HL-60/S4 treated with retinoic acid at 250 ng/mL for 4 days and 3 days (cell line): ENCODE data around the gene TCF7L2.

Experiments used
- in situ Hi-C: fragments of 300-500 bp; cut with MboI; formaldehyde crosslinking; loops from 2 replicates; pipeline ENCODE4 v1.7.0; 2022; ENCODE audit warnings: low sequenced_read_pairs

Gene TCF7L2

DNA sequence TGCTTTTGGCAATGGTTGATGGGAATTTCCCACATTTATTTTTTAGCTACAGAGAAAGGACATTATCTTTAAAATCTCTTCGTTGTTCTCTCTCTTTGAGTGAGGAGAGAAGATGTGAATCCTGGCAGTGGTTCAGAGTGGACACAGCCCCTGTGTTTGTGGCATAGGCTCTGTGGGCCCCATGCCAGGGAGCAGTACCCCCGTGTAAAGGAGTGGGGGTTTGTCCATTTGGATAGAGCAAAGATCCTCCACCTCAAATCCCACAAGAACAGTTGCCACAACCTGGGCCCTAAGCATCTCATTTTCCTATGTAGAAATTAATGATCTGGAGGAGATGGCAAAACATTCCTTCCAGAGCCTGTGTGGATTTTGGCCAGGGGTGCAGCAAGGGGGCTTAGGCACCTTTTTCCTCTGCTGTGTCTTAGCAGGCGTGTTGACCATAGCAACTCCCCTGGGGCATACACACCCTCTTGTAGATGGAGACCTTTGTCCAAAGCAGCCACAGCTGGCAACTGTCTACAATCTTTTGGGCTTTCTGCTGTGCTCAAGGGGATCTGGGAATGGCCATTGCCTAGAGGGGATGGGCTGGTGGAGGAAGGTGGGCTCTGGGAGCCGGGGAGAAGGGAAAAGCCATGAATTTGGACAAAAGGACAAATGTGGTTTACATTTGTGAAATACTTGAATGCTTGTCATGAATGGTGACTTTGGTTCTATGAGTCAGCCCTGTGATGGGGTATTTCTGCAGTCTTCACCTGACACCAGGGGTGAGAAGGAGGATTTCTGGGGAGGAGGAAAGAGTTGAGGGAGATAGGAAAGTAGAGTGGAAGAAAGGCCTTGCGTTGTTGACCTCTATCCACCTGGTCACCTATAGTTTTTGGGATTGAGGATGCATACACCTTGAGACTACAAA lies 92.0 kb downstream of the TCF7L2 start:
- in situ Hi-C loops: no loop called here

DNA sequence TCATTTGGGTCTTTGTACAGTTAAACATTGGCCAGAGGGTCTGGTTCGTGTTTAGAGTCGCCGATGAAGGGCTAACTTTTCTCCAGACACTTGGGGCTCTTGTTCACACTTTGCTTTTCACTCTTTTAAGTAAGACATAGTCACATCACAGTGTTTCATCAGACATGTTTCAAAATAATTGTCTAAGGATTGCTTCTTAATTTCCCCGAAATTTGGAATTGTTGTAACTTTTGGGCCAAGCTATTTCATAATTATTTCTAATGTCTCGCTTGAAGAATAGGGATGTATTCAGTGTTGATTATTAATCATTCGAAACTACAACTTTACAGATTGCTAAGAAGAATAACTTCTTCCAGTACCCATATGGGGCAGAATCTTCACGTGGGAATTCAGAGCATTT lies 92.8 kb downstream of the TCF7L2 start:
- in situ Hi-C loops: no loop called here

DNA sequence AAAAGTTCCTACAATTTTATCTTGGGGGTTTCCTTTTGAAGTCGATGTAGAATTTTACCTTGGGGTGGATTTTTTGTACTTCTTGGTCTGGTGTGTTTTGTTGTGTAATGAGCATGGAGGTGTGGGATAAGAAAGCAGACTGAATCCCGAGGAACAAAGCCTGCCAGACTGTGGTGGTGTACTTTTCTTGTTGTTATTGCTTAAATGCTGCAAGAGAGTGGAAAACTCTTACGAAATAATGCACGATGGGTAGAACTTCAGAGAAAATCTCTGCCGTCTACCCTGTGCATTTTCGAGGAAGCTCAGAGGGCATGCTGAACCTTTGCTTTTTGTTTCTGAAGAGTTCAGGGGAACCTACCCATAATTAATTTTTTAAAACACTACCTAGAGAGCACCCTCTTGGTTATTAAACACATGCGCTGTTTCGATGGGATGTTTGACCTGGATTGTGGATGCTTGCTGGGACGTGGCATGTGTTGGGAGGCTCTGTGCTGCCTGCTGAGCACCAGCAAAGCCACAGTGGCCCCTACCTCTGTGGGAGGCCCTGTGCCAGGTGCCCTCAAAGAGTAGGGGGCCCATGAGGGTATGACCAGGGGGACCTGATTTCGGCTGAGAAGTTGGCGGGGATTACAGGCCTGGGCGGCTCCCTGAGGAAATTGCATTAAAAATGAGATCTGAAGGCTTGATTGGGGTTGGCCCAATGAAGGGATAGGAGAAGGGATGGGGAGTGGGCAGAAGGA lies 94.1 kb downstream of the TCF7L2 start:
- in situ Hi-C loops: no loop called here

DNA sequence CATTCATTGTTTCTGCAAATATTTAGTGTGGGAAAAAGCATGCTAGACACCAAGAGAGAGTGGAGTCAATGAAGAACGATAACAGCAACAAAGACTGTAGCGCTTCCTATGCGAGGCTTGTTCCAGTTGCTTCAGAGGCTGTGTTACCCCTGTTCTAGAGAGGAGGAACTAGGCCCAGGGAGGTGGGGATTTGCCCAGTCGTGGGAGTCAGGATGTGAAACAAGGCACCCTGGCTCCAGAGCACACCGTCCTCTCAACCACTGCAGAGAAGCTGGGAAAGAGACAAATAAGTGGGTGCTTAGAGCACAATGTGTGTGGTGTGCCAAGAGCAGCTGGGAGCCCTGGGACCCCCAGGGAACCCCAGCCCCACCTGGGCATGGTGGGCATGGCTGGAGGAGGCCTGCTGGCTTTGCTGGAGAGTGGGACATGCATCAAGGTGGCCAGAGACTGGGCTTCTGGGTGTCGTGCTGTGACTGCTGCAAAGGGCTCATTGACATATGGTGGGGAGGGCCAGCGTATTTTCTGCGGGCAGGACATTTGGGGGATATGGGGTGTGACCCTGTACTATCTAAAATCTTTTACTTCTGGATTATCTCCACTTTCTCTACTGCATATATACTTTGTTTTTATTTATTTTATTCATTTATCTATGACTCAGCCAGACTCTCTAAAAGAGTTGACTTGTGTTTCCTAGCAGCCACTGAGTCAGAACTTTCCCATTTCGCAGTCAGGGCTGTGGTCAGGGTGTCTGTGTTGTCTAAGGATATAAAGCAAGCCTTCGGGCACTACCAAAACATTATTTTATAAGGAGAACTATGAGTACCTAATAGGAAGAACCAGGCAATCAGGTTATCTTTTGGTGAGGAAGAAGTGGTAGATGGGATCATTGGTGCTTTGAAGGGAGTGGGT lies 95.4 kb downstream of the TCF7L2 start:
- in situ Hi-C loops: no loop called here

DNA sequence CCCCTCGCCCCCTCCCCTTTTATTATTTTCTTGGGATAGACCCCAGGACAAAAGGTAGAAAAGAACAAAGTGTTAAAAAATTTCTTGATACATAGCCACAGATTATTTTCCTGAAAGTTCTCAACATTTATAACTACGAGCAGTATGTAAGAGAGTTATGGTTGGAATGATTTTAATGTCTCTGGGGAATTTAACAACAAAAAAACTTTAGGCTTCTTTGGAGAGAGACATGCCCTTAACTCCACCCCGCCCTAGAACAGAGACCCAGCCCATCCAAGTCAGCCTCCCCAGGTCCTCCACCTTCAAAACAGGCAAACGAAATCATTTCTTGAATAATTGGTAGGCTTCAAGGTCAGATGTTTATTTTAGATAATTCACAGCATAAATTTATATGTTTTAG lies 97.1 kb downstream of the TCF7L2 start:
- in situ Hi-C loops: no loop called here

DNA sequence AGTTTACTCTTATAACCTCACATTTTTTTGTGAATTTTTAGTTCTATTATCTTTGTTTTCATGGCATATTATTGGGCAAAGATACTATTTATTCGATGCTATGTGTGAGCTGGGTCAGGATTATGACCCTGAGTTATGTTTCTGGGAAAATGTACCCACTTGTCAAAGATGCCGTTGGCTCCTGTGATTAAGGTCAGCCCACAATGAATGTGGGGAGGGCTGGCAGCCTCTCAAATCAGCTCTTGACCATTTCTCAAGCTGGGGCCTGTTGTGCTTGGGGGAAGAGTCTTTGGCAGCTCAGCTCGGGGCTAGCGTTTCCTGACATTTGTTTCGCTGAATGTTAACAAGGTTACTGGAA lies 97.5 kb downstream of the TCF7L2 start:
- in situ Hi-C loops: no loop called here

DNA sequence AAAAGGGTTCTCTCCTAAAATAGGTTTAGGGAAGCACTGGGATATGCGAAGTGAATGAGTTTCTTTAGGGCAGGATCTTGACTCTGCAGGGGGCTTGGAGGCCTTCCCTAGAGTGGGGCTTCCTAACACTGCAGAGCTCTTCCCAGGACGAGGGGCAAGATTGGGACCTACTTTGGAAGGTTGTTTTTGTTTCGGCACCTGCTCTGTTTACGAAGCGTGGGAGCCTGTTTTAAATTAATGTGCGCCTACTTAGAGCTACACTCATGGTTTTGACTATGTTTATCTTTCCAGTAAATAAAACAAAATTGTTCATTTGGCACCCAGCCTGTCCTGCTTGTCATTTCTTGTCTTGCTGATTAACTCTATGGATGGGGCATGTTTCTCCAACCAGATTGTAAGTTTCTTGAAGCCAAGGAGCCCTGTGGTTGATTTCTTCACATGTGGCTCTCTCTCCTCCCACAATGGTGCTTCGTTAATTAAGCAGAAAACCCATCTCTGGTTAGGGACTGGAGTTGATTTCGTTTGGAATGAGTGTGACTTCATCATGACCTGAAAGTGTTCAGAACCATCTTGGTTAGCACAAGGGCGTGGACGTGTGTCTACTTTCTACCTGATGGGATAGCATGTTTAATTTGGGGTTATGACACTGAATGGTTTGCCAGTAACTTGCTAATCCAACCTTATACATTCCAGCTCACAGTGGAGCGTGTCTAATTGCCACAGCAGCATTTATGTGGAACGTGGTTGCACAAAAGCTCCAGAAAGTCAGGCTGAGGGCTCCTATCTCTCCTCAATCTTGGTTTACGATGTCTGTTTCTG lies 98.1 kb downstream of the TCF7L2 start:
- in situ Hi-C loops: no loop called here

DNA sequence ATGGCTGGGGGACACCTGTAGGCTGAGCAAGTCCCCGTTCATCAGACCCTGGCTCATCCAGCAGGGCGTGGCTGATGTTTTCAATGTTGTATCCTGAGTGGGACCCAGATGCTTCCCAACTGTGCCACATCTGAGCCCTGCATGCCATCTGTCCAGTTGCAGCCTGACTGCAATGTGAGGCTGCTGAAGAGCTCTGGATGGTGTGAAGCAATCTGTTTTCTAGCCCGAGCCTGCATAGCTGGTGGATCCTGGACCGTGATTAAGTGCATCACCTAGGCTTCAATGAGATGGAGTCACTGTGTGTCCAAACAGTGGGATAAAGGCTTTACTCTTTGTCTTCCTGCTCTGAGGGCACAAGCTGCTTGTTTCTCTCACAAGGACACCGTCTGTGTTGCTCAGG lies 99.8 kb downstream of the TCF7L2 start:
- in situ Hi-C loops: no loop called here

DNA sequence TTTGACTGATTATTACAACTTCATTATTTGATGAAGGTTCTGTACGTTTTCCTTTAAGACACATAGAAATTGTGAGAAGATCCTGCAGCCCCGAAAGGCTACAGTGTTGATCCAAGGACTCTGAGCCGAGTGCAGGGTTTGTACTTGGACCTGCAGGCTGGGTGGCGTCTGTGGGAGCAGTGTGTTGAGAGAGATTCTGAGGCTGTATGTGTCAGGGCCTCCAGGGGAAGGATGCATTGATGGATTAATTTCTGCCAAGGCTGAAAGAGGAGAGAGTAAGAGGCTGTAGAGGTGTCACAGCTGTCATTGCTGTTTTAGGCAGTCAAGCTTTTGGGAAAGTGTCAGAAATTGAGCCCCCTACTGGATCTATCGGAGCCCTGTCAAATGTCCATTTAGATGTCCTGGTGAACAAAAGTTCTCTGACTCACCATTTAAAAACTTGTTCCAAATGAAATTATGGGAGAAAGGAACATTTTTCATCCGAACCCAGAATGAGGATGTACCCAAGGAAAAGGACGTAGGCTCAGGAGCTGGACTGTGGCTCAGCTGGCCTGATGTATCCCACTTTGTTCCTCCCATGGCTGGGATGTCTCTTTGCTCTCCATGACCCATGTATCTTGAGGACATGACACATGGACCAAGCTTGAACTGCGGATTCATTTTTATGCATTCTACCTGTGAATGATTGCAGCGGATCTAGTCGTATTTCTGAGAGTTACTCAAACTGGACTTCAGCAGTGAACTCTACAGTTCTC lies 102.2 kb downstream of the TCF7L2 start:
- in situ Hi-C loops: no loop called here

DNA sequence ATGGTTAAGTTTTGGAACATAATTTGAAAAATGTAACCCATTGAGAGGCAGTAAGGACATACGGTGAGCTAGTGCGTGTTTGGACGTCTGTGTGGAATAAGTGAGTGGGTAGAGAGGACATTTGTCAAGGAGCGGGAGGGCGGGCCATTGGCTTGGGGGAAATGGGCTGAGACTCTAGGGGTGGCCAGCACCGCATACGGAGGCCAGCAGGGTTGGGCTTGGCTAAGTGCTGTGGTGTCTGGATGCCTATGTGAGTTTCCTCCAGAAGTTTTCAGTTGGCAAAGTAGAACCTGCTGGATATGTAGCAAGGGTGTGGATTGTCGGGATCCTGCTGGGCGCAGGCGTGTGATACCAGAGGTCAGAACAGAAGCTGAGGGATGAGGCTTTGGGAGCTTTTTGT lies 103.0 kb downstream of the TCF7L2 start:
- in situ Hi-C loops: no loop called here

DNA sequence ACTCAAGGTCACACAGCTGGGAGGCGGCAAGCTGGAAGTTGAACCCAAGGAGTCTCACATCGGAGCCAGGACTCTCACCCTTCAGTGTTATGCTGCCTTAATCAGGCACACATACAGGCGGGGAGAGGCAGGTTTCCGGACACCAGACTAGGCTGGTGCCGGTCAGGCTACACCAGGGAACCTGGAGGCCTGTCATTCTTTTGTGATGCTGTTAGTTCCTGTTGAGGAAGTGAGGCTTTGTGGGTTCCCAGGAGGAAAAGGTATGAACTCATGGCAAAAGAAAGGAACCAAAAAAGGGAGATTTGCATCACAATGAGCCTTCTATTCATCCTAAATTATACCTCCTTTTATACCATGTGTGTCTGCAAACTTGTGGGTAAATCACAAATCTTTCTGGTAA lies 103.8 kb downstream of the TCF7L2 start:
- in situ Hi-C loops: no loop called here

DNA sequence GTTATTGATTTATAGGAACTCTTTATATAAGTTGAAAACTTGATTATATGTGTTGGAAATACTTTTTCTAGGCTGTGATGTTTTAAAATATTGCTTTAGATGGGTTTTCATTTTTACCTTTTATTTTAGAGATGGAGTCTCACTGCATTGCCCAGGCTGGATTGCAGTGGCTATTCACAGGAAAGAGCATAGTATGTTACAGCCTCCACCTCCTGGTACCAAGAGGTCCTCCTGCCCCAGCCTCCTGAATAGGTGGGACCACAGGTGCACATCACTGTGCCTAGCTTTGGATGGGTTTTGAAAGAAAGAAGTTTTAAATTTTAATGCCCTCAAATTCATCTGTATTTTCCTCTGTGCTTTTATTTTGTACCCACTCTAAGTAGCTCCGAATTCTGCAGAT lies 105.4 kb downstream of the TCF7L2 start:
- in situ Hi-C loops: no loop called here

DNA sequence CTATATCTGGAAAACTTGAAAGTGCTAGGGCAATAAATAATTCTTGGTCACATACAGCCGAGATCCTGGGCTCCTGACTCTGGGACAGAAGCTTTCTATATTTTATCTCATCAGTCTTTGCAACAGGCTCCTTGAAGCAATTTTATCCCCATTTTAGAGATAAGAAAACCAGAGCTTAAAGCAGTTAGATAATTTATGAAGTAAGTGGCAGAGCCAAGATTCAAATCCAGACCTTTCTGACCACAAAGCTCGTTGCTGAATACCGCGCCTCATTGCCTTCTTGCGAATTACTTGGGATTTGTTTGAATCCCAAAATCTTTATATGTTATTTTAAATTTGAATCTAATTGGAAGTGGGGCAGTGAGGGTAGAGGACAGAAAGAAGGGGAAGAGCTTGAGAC lies 106.0 kb downstream of the TCF7L2 start:
- in situ Hi-C loops: no loop called here

DNA sequence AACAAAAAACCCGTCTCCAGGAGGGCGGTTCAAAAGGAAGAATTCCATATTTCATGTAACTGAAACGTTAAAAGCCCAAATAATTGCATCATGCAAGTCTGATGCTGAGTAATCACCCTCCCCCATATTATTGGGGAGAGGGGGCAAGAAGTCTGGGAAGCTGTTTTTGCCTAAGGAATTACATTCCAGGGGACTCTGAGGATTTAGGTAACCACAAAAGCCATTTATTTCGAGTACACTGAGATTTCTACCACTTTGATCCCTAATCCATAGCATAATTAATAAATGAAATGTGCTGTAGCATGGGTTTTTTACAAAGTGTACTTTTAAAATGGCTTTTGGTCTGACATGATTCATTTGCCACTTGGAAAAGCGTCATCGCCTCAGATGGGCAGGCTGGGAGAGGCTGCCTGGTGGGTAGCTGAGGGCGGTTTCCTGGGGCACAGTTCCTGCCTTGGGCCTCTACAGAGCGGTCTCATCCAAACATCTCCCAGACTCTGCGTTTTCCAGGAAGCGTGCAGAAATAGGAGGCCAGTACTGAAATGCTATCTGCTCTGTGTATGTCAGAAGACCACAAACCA lies 106.5 kb downstream of the TCF7L2 start:
- in situ Hi-C loops: no loop called here

DNA sequence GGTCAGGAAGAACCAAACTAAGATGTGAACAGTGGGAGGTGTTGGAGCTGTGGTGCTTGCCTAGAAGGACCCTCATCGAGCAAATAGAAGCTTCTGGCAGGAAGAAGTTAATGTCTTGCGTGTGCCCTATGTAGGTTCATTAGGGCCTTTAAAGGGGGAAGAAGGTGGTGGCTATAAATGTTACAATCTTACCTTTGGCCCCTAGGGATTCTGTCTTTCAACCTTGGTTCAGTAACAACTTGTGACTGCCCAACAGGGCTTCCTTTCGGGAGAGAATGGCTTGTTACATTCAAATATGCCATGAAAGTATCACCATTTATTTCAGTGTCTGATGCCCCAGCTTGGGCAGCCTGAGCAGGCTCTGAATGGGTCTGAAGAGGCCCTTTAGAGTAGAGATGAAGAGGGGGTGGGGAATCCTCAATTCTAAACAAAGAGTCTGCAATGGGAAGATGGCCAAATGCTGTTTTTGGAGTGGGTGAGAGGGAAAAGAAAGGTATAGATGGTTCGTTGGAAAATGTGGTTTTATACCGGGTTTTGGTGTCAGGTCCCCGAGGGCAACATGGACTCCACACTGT lies 108.0 kb downstream of the TCF7L2 start:
- in situ Hi-C loops: no loop called here

DNA sequence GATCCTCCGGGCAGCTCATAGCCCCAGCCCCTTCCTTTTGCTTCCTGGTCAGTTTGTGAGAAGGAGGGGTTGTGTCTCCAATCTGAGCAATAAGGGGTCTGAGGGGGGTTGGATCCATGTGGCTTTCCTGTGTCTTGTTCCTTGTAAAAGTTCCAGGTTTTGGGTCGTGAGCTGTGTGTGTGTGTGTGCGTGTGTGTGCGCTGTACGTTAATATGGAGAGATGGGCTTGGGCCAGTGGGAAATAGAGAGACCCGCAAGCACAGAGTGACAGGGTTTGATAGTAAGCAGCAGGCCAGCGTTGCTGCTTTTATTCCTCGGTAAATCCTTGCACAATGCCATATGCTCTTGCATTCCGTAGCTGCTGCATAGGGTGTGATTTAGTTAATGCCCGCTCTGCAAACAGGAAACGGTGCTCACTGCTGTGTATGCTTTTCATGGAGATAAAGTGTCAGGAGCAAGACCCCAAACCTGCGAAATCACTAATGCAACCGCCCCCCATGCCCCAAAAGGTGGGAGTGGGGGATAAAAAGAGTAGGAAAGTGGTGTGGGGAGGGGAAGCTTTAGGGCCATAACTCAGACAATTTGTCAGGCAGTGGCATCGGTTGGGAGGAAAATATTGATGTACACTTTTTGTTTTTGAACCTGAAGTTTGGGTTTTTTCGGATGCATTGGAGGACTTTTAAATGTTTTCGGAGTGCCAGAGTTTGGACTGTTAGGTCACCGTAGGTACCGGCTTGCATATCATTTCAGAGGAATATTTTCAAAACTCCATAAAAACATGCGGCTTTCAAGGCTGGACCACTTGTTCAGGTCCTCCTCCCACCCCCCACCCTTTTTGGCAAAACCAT lies 108.7 kb downstream of the TCF7L2 start:
- in situ Hi-C loops: no loop called here

DNA sequence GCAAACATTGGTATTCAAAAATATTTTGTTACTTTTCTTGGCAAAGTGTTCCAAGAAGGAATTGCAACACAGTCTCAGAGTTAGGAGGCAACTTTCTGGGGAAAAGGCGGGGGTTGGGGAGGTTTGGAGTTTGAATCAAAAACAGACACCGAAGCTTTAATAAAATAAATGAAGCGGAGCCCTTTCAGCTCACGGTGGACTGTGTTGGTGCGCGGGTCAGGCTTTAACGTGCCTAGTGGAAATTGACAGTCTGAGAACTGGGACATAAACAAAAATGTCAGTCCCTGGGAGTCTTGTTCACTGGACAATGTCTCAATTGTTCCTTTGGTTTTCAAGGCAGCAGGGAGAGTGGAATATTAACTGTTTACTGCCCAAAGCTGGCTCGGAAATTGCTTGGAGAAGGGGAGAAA lies 109.3 kb downstream of the TCF7L2 start:
- in situ Hi-C loops: no loop called here
